Inflammatory macrophage treated with lipopolysaccharide for 1 hour (primary cell): ENCODE measurements around the gene TECPR2.
"Not testable (repeated sequence)": the region's sequence is repeated elsewhere in the genome, so short reads cannot be mapped to it uniquely, and the experiment has no call there.

ENCODE experiments used
- DNase-seq, 2 donors: peaks; one replicate each; pipeline ENCODE4 v3.0.0-alpha.2; 2020 to 2022

Gene TECPR2

GRCh38 chr14:102511538-102511937 is 148.8 kb downstream of the TECPR2 start:
- no peak for DNase-seq

DNA sequence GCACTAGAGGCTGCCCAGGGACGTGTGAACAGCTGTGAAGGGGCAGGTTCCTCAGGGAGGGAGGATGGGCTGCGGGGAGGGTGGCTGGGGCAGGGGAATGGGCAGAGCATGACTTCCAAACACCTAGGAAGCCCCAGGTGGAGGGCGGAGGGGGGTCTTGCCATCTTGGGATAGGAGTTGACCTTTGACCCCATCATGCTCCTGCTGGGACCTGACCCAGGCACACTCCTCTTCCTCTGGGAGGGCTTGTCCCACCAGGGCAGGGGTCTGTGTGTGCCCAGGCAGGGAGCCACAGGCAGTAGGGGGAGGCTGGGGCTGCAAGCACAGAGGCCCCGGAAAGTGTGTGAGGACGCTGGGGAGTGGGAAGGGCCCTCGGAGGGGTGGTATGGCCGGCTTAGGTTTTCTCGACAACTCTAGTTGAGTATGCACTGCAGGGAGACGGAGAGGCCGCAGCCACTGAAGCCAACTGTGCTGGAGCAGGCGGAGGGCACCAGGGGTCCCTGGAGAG is 150.1 kb downstream of the TECPR2 start:
- DNase-seq: no peak

GRCh38 chr14:102513899-102514772 is 151.4 kb downstream of the TECPR2 start:
- DNase-seq: no peak

GRCh38 chr14:102514987-102515733 is 152.4 kb downstream of the TECPR2 start:
- no peak for DNase-seq

GRCh38 chr14:102516531-102517391 is 154.0 kb downstream of the TECPR2 start:
- DNase-seq: peak; percentile 23 to 60

GRCh38 chr14:102517392-102518062 is 154.8 kb downstream of the TECPR2 start:
- DNase-seq: no peak

DNA sequence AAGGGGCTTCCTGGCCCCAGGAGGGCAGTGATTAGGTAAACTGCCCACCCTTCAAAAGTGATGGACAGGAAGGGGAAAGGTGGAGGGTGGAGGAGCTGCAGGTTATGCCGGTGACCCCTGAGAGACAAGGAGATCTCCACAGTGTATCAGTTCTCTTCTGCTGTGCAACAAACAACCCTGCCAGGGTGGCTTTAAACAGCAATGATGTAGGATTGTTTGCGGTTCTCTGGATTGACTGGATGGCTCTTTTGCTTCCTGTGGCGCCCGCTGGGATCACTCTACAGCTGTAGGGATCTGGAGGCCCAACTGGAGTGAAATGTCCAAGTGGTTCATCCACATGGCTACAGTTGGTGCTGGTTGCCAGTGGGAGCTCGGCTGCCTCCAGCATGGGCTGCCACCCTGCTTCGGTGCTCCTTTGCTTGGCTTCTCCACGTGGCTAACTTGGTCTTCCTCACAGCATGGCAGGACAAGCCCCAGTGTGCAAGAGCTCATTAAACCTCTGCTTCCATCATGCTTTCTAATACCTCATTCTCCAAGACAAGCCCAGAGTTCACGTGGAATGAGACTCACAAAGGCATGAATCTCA is 155.4 kb downstream of the TECPR2 start:
- no peak for DNase-seq

- DNase-seq: not testable (repeated sequence)
These were observed 157.0 kb downstream of the TECPR2 start for GRCh38 chr14:102519709-102520108.

GRCh38 chr14:102523200-102523568 is 160.4 kb downstream of the TECPR2 start:
- no peak for DNase-seq

DNA sequence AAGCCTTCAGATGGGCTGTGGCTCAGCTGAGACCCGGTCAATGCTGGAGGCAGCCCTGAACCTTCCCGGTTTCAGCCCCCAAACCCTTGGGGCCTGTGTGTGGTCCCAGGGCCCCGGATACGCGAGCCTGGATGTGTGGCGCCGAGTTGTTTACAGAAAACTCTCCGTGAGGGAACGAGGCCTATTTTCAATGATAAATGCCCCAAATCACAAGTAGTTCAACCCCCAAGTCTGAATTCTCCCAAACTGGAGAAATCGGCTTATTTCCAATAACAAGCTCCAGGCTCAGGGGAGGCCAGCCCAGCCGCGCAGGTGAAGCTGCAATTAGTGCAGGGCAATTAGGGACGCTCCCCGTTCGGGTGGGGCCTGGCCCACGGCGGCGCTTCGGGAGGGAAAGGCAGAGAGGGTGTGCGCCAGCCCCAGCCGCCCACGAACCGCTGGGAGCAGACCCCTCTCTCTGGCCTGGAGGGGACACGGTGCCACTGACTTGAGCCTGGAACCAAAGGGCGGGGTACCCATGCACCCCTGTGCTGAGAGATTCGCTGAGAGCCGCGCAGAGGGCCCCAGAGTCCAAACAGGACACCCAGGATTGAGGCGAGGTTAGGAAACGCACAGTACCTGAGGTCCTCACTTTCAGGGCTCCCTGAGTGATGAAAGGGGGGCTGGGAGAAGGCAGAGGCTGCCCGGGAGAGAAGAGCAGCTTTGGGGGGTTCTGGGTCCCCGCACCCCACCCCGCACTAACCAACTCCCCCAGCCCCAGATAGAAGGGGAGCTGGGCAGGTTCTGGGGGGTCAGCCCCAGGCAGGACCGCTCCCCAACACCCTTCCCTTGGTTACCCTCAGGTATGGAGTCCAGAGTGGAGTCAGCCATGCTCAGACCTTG is 161.1 kb downstream of the TECPR2 start:
- DNase-seq: no peak

DNA sequence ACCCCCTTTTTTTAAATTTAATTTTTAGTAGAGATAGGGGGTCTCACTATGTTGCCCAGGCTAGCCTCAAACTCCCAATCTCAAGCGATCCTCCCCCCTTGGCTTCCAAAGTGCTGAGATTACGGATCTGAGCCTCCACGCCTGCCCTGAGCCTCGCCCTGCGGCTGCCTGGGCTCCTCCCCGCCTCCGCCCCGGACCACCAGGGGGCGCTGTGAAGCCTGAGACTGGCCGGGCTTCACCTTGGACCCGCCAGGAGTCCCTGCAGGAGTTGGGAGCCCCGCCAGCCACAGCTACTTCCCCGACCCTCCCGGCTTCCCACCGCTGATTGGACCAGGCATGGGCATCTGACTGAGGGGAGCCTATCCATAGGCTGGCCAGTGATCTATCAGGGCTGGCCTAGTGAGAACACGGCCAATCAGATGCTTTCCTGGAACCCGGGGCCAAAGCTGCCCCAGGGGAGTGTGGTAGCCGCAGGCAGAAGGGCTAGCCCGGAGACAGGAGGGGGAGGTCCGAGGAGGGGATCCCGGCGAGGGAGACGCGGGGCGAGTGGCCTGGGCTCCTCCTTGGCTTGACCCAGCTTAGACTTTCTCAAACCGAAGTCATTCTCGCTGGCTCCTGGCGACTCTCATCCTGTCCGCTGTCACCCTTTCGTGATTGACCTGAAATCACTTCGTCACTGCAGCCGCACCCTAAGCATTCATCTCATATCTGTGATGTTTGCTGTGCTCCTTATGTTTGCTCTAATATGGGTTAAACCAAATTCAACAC is 161.9 kb downstream of the TECPR2 start:
- peak; percentile 97 to 99 for DNase-seq

- DNase-seq: peak in 1 of 2 donors; percentile 46
These were observed 162.6 kb downstream of the TECPR2 start for GRCh38 chr14:102525219-102525928.

GRCh38 chr14:102525929-102526497 is 163.3 kb downstream of the TECPR2 start:
- DNase-seq: no peak

- DNase-seq: peak; percentile 70 to 77
These were observed 165.9 kb downstream of the TECPR2 start for GRCh38 chr14:102528431-102529170.

GRCh38 chr14:102530828-102531478 is 168.2 kb downstream of the TECPR2 start:
- DNase-seq: peak in 1 of 2 donors; percentile 73

GRCh38 chr14:102532204-102532658 is 169.5 kb downstream of the TECPR2 start:
- no peak for DNase-seq

- DNase-seq: no peak
These were observed 175.3 kb downstream of the TECPR2 start for GRCh38 chr14:102537981-102538601.
